ACC112 (cell line): ENCODE data around the gene HOXB1.

Source experiments
- H2AFZ ChIP-seq: fragments of 200-600 bp; sonication (generic); one replicate; pipeline ENCODE4 v1.6.0; 2017; ENCODE audit warnings: antibody characterized with exemption, low read length; ENCODE audit not compliant: unreplicated experiment
- H3K27ac ChIP-seq: fragments of 200-600 bp; sonication (generic); 2 replicates; pipeline ENCODE4 v1.5.1; 2014; ENCODE audit warnings: low read depth, mild to moderate bottlenecking, antibody characterized with exemption, low read length, moderate library complexity
- H3K27me3 ChIP-seq: fragments of 200-600 bp; sonication (generic); 2 replicates; pipeline ENCODE4 v1.6.1; 2014; ENCODE audit warnings: mild to moderate bottlenecking, antibody characterized with exemption, low read length, moderate library complexity, mixed read lengths; ENCODE audit not compliant: insufficient read depth
- H3K36me3 ChIP-seq: fragments of 200-600 bp; sonication (generic); 2 replicates; pipeline ENCODE4 v1.6.1; 2016; ENCODE audit warnings: mild to moderate bottlenecking, antibody characterized with exemption, low read length, moderate library complexity, mixed read lengths; ENCODE audit not compliant: insufficient read depth
- H3K4me1 ChIP-seq: fragments of 200-600 bp; sonication (generic); one replicate; pipeline ENCODE4 v1.6.1; 2016; ENCODE audit warnings: low read length, mixed read lengths; ENCODE audit not compliant: insufficient read depth, unreplicated experiment, control insufficient read depth
- H3K4me3 ChIP-seq: fragments of 200-600 bp; sonication (generic); 2 replicates; pipeline ENCODE4 v1.5.1; 2014; ENCODE audit warnings: mild to moderate bottlenecking, low read depth, low read length
- H3K79me2 ChIP-seq: fragments of 200-600 bp; sonication (generic); one replicate; pipeline ENCODE4 v1.6.0; 2016; ENCODE audit warnings: low read length; ENCODE audit not compliant: control insufficient read depth, unreplicated experiment, insufficient read depth

Gene HOXB1

GRCh38 chr17:48559122-48559839 lies 28.5 kb upstream of the HOXB1 start:
- no peaks in the 10 kb centered on the region for H3K4me1 ChIP-seq
- no peak overlapping the region for H2AFZ ChIP-seq
- H3K36me3 ChIP-seq, result no peaks in the 10 kb centered on the region
- no peak overlapping the region for H3K27ac ChIP-seq
- H3K27me3 ChIP-seq, result peaks cover 96% of the 10 kb centered on the region
- no peak overlapping the region for H3K4me3 ChIP-seq
- no peaks in the 10 kb centered on the region for H3K79me2 ChIP-seq

- H3K79me2 ChIP-seq, result no peaks in the 10 kb centered on the region
- no peaks in the 10 kb centered on the region for H3K36me3 ChIP-seq
- no peaks in the 10 kb centered on the region for H3K4me1 ChIP-seq
- peaks cover 96% of the 10 kb centered on the region for H3K27me3 ChIP-seq
- H3K4me3 ChIP-seq, result no peak overlapping the region
- no peak overlapping the region for H2AFZ ChIP-seq
- no peak overlapping the region for H3K27ac ChIP-seq
Observed at GRCh38 chr17:48558831-48559121, 28.0 kb upstream of the HOXB1 start.

GRCh38 chr17:48558057-48558830 lies 27.4 kb upstream of the HOXB1 start:
- Histone ChIP-seq H3K27ac (no peak overlapping the region), H3K4me3 (no peak overlapping the region), H3K4me1 (no peaks in the 10 kb centered on the region), H2AFZ (no peak overlapping the region), H3K36me3 (no peaks in the 10 kb centered on the region), H3K27me3 (peaks cover 96% of the 10 kb centered on the region), H3K79me2 (no peaks in the 10 kb centered on the region)

GRCh38 chr17:48556576-48557401 lies 26.0 kb upstream of the HOXB1 start:
- Histone ChIP-seq H3K4me1 (no peaks in the 10 kb centered on the region), H3K79me2 (no peaks in the 10 kb centered on the region), H2AFZ (no peak overlapping the region), H3K36me3 (no peaks in the 10 kb centered on the region), H3K27me3 (peaks cover 96% of the 10 kb centered on the region), H3K27ac (no peak overlapping the region), H3K4me3 (no peak overlapping the region)

- Histone ChIP-seq H3K79me2 (no peaks in the 10 kb centered on the region), H2AFZ (no peak overlapping the region), H3K36me3 (no peaks in the 10 kb centered on the region), H3K4me1 (no peaks in the 10 kb centered on the region), H3K4me3 (no peak overlapping the region), H3K27ac (no peak overlapping the region), H3K27me3 (peaks cover 96% of the 10 kb centered on the region)
Observed at GRCh38 chr17:48556229-48556575, 25.4 kb upstream of the HOXB1 start.

- Histone ChIP-seq H3K27me3 (peaks cover 98% of the 10 kb centered on the region), H3K4me1 (no peaks in the 10 kb centered on the region), H3K79me2 (no peaks in the 10 kb centered on the region), H3K36me3 (no peaks in the 10 kb centered on the region), H3K4me3 (no peak overlapping the region), H2AFZ (no peak overlapping the region), H3K27ac (no peak overlapping the region)
Observed at GRCh38 chr17:48555258-48556228, 24.7 kb upstream of the HOXB1 start.

- Histone ChIP-seq H2AFZ (no peak overlapping the region), H3K4me3 (no peak overlapping the region), H3K27ac (no peak overlapping the region), H3K79me2 (no peaks in the 10 kb centered on the region), H3K27me3 (peaks cover 98% of the 10 kb centered on the region), H3K36me3 (no peaks in the 10 kb centered on the region), H3K4me1 (no peaks in the 10 kb centered on the region)
Observed at GRCh38 chr17:48554412-48555257, 23.8 kb upstream of the HOXB1 start.

GRCh38 chr17:48553826-48554225 lies 23.0 kb upstream of the HOXB1 start:
- Histone ChIP-seq H2AFZ (no peak overlapping the region), H3K27me3 (peaks cover 98% of the 10 kb centered on the region), H3K27ac (no peak overlapping the region), H3K4me1 (no peaks in the 10 kb centered on the region), H3K79me2 (no peaks in the 10 kb centered on the region), H3K36me3 (no peaks in the 10 kb centered on the region), H3K4me3 (no peak overlapping the region)

GRCh38 chr17:48553190-48553547 lies 22.4 kb upstream of the HOXB1 start:
- Histone ChIP-seq H3K27me3 (peaks cover 98% of the 10 kb centered on the region), H3K4me1 (no peaks in the 10 kb centered on the region), H3K79me2 (no peaks in the 10 kb centered on the region)

More at GRCh38 chr17:48553190-48553547, 22.4 kb upstream of the HOXB1 start:
- Histone ChIP-seq H3K4me3 (no peak overlapping the region), H2AFZ (no peak overlapping the region), H3K36me3 (no peaks in the 10 kb centered on the region), H3K27ac (no peak overlapping the region)
